Stimulated activated CD4-positive, alpha-beta T cell treated with anti-CD3 and anti-CD28 coated beads, Interleukin-1b, Interleukin-23, amount 100 ng/mL, for 48 hours (primary cell): ENCODE measurements around the gene GTPBP2.

Experiments
- DNase-seq: peaks from one replicate; pipeline ENCODE4 v3.0.0-alpha.2; 2020

Gene GTPBP2

GRCh38 chr6:43575105-43575771 is 53.8 kb downstream of the GTPBP2 start:
- peak; percentile 34 for DNase-seq

- DNase-seq: no peak
Measured at GRCh38 chr6:43572015-43572414, 57.0 kb downstream of the GTPBP2 start.

GRCh38 chr6:43570876-43571441 is 58.1 kb downstream of the GTPBP2 start:
- no peak for DNase-seq
